Activated effector memory CD4-positive, alpha-beta T cell treated with Interleukin-2 at 50 U/mL for 16 hours (primary cell): ENCODE results near the gene ARHGAP15.

Source experiments
- DNase-seq: peaks from one replicate; pipeline ENCODE4 v3.0.0-alpha.2; 2020

Gene ARHGAP15

GRCh38 chr2:143229952-143230351 is 100.7 kb downstream of the ARHGAP15 start:
- DNase-seq: no peak

DNA sequence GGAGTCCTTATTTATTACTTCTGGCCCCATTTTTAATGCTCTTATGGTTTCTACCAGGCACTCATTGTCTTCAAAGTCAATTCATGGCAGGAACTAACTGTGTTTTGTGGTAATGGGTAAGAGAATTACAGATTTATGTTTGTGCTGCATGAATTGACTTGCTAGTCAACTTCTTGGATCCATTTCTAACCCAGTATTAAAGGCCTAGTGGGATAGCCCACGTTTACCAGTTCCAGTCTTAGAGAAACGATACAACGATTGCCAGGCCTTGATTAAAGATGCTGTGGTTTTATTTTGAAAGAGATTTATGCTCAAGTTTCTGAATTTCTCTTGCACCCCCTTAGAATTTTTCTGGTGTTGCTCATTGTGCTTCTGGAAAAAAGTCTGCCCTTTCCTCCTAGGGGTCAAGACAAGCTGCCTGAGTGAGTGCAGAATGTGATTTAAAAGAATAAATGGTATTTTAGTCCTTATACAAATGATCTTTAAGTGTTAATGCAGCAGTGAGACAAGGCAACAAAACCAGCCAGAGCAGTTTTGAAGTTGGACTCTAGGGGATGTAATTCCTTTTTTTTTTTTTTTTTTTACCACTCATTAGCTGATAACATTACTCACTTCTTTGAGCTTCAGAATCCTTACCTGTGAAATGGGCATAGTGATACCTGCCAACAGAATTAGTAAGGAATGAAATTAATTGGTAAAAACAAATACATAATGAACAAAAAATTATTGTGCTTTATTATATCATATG is 101.5 kb downstream of the ARHGAP15 start:
- no peak for DNase-seq

- DNase-seq: no peak
Measured at GRCh38 chr2:143231254-143231645, 102.0 kb downstream of the ARHGAP15 start.

DNA sequence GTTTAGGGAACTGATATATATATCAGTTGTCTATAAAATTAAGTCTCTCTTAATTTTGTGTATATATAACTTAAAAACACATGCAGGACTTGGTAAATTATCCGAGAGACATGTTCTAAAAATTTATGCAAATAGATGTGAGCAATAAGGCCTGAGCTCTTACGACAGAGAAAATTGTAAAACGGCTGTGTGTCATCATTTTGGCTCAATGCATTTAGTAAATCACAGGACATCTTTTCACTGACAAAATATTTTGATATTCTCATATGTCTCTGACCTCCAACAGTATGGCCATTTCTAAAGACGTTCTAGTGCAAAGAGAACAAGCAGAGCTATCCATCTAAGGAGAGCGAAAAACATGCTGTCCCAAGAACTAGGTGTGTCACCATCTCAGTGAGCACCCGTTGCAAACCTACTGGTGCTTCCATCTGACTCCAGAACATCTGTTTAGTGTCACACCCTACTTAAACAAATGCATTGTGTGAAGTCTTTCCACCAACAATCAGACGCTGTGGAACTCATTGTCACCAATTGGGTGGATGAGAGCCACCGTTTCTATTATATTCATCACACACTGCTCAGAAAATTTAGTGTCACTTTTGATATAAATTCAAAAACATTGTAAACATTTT is 108.0 kb downstream of the ARHGAP15 start:
- no peak for DNase-seq

GRCh38 chr2:143241403-143242088 is 112.3 kb downstream of the ARHGAP15 start:
- DNase-seq: no peak

GRCh38 chr2:143246246-143246645 is 117.0 kb downstream of the ARHGAP15 start:
- DNase-seq: no peak

- DNase-seq: peak; percentile 29
Measured at GRCh38 chr2:143246815-143247744, 117.9 kb downstream of the ARHGAP15 start.

- DNase-seq: no peak
Measured at GRCh38 chr2:143248631-143249030, 119.4 kb downstream of the ARHGAP15 start.

- no peak for DNase-seq
Measured at GRCh38 chr2:143251681-143252080, 122.5 kb downstream of the ARHGAP15 start.

GRCh38 chr2:143252138-143252907 is 123.1 kb downstream of the ARHGAP15 start:
- DNase-seq: no peak

DNA sequence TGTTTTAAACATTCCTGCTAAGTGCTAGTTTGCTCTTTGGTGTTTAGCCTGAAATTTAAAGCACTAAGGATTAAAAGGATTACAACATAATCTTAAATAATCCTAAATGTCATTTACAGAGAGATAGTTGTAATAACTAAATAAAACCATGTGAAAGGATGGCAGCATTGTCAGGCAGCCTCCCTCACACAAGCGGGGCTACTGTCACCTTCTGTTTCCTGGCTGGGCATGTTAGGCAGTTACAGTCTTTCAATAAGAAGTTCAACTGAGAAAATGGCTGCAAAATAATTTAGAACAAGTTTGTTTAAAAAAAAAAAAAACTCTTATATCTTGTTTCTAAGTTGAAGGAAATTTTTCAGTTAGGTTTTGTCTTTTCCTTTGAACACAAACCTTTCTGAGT is 124.9 kb downstream of the ARHGAP15 start:
- no peak for DNase-seq

GRCh38 chr2:143255086-143255485 is 125.9 kb downstream of the ARHGAP15 start:
- DNase-seq: no peak

GRCh38 chr2:143255899-143256298 is 126.7 kb downstream of the ARHGAP15 start:
- no peak for DNase-seq

- no peak for DNase-seq
Measured at GRCh38 chr2:143258126-143258892, 129.1 kb downstream of the ARHGAP15 start.

DNA sequence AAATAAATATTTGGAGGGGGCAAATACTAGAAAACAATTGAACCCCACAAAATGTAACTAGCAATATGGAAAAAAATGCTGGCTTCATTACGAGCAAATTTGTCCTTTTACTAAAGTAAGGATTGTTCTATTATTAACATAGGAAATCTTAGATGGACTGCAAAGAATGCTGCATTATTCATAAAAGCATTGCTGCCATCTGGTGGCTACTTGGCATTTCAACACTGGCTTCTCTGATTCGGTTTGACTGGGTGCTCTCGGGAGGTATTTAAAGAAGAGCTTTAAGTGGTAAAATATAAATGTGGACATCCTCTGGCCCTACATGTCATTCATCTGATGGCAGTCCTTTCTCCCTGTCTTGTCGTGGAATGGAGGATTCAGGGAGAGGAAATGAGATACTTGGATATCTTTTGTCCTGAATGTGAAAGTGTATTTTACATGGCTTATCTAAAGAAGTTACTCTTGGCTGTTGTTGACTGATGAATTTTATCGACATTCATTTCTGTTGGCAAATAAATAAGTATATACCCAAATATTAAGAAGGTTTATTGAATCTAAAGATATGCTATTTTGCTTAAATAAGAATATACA is 130.2 kb downstream of the ARHGAP15 start:
- peak; percentile 48 for DNase-seq

- DNase-seq: peak; percentile 37
Measured at GRCh38 chr2:143261986-143262385, 132.8 kb downstream of the ARHGAP15 start.

- DNase-seq: no peak
Measured at GRCh38 chr2:143262389-143262788, 133.2 kb downstream of the ARHGAP15 start.

- DNase-seq: no peak
Measured at GRCh38 chr2:143263066-143263625, 133.9 kb downstream of the ARHGAP15 start.

DNA sequence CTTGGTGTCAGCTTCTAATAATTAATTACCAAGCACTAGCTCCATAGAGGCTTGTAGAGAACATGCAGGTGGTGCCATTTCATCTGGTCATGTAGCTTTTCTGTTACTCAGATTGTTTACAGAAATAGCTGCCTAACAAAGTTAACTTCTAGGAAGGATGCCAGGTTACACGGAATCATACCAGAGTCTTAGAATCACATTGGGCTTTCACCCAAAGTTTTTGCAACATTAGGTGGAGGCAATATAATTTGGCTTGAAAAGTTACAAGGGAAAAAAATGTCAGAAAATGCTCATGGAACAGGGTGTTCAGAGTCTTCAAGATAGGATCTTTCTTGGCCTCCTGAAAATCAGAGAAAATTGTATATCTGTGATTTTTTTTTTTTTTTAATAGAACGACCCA is 135.6 kb downstream of the ARHGAP15 start:
- DNase-seq: no peak

DNA sequence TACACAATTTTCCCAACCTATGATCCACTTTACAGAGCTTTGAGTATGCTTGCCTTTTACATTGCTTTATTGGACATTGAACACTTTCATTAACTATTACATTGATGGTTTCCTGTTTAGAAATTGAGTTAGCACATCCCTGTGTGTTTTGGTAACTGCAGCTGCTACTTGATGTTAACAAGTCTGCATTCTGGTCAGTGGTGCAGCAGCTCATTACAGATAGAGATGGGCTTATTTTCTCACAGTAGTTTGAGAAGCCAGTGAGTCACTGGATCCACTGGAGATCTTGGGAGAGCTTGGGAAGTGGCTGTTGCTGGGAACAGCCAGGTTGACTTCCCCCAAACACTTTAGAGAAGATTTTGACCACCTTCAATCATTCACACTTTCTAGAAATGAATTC is 150.5 kb downstream of the ARHGAP15 start:
- no peak for DNase-seq
